Activated naive CD4-positive, alpha-beta T cell (primary cell): Measurements from ENCODE around the gene KIRREL3.
"Not testable (repeated sequence)": the region's sequence is repeated elsewhere in the genome, so short reads cannot be mapped to it uniquely, and the experiment has no call there.

Experiments used
- DNase-seq, 4 experiments: peaks; one replicate each; lab custom pipeline; 2025; lab: John Stamatoyannopoulos, UW

The KIRREL3 gene

DNA sequence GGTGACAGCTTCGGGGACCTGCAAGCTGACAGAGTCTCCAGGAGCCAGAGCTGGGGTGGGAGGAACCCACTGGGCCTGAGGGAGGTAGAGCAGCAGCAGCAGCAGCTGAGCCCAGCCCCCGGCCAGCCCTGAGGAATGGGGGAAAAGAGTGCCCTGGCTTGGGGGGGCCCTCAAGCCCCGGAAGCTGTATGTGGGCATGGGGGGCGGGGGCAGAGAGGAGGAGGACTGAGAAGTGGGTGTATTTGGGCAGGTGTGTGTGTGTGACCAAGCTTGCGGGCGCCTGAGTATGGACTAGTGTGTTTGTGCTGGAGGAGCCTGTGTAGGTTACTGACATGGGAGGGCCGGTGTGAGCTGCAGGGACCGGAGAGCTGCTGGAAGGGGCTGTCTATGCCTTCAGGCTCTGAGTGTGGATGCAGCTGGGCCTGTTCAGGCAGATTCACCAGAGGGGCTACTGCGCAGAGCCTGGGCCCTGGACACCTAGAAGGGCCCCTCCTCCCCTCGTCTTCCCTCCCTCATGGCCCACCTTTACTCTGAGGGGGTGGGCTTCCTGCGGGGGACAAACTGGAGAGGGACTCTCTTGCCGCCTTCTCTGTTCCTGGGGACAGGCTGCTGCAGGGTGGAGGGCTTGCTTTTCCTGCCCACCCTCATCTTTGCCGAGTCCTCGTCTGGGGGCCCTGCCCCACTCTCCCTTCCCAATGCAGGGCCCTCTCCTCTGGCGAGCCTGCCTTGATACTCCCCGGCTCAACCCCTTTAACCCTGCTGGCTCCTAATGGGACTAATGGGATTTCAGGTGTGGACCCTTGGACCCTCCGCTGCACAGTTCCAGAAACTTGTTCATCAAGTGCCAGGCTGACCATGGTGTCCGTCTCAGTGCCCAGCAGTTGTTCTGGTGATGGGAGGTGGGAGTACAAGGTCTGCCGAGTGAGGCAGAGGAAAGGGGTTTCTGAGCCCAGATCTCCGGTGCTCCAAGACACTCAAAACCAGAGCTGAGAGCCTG is 616.9 kb downstream of the KIRREL3 start:
- DNase-seq: no peak

DNA sequence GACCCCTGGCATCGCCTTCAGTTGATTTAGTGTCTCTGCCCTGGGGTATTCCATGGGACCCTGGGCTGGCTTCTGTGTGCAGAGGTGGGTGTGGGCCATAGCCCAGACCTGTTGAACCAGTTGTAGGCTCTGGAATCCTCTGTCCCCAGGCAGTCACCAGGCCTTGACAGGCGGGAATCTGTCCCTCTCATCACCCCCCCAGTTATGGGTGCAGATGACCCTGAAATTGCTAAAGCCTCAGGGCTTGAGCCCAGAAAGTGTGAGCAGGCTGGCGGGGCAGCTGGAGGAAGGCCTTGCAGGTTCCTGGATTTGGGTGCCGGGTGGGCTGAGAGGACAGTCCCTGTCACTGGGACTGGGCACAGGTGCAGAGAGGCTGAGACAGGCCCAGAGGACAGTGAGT is 617.9 kb downstream of the KIRREL3 start:
- not testable (repeated sequence) for DNase-seq

DNA sequence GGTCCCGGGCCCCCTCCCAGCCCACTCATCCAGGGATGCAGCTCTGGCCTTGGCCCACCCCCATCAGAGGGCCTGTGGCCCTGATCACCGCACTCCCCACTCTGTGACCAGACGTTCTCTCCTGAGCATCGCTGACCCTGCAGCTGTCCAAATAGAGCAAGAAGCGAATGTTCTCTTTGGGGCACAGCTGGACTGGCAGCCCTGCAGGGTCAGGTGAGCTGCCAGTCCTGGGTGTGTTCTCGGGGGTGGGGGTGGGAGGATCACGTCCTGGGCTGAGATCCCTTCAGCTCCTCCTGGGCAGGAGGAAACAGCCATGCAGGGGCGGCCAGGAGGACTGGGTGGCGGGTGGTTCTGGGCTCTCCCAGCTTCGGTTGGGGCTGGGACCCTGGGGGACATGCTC is 618.6 kb downstream of the KIRREL3 start:
- DNase-seq: not testable (repeated sequence)

DNA sequence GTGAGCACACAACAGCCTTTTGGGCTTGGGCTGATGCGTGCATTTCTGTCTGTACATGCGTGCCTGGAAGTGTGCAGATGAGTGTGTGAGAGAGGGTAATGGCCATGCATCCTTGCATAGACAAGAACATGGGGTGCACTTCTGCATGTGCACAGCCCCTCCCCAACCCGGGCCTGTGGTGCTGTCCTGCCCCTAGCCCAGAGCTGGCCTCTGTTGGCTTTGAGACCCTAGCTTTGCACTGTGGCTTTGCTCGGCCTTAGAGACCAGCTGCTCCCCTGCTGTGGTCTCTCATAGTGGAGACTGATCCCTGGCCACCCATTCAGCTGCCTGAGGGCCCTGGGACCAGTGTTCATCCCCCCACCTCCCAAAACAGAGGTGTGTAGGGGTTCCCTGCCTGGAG is 619.7 kb downstream of the KIRREL3 start:
- DNase-seq: no peak

DNA sequence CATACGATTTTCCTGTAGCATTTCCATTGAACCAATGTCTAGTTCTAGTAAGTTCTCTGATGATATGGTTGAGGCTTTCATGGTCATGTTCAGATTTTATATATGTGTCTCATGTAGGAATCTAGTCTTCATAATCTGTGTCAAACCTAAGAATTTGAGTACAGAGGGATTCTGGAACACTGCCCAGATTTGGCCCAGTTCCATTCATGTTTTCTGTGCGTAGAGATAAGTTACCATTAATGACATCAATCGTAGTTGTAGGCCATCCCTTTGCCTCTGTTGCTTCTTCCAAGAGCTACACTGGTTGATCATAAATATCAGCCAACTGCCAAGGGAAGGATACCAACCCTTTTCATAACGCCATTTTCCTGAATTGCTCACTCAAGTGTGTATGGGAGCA is 621.8 kb downstream of the KIRREL3 start:
- DNase-seq: no peak

DNA sequence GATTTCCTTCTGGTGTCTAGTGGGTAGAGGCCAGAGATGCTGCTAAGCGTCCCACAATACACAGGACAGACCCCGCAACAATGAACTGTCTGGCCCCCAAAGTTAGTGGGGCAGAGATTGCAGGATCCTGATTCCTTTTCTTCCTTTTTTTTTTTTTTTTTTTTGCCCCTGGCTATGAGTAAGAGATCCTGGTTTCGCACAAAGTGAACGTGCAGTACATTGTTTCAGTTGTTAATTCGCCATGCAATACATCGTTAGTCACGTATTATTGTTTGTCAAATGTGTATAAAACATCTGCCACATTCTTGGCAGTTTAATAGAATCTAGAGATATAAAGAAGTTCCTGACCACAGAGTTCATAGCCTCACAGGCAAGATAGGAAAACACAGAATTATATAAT is 624.8 kb downstream of the KIRREL3 start:
- no peak for DNase-seq

DNA sequence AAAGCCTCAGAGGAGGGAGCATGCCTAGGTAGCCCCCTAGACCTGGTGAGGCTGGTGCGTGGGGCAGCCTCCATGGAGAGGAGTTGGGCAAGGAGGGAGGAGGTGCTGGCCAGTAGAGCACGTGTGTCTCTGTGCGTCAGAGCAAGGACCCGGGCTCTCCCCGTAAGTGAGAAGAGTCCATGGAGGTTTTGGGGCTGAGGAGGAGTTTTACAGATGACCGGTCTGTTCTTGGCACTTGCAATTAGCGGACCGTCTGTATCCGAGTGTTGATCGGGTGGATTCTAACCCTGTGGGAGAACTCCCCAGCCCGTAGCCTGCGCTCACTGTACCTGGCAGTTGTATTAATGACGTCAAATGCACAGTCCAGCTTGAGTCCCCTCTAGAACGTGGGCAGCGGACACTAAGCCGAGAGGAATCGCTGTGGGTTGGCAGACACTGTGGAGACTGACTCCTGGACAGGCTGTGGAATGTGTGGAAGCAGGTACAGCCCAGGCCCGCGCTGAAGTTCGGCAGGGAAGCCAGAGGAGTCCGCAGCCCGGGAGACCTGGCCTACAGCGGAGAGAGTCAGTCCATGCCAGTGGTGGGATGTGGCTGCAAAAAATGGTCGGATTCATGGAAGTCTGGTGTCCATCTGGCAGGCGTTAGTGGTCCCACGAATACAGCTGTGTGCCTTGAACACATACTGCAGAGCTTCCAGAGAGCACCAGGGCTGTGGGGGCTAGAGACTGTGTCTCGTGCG is 625.8 kb downstream of the KIRREL3 start:
- DNase-seq: not testable (repeated sequence)

DNA sequence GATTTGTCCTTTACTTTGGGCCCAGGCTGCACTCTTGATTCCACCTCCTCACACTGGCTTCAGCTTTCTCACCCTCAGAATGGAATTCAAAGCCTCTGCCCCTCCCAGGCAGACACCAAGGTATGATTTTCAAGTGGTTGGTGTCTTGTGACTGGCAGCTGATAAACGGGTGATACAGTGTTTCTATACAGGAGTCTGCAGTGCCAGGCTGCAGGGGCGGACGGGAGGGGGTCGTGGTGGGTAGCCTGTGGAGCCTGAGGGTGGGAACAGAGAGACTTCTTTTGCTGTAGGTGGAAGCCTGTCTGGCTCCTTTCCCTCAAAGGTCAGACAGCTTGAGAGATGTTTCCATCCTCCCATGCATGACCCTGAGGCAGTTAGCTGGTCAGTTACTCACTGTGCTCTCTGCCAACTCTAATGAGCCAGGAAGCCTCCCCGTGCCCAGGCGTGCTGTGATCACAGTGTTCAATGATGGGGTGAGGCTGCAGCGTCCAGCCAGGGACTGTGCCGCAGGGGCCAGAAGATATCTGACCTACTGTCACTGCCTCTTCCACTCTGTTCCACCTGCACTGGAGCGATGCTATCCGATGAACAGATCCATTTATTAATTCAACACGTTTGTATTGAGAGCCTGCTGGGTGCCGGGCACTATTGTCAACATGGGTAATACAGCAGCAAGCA is 627.0 kb downstream of the KIRREL3 start:
- DNase-seq: not testable (repeated sequence)
